DMS53 (cell line): ENCODE results near the gene ACAN.

Source experiments
- DNase-seq: peaks from one replicate; lab custom pipeline; 2025; lab: John Stamatoyannopoulos, UW

The ACAN gene

DNA sequence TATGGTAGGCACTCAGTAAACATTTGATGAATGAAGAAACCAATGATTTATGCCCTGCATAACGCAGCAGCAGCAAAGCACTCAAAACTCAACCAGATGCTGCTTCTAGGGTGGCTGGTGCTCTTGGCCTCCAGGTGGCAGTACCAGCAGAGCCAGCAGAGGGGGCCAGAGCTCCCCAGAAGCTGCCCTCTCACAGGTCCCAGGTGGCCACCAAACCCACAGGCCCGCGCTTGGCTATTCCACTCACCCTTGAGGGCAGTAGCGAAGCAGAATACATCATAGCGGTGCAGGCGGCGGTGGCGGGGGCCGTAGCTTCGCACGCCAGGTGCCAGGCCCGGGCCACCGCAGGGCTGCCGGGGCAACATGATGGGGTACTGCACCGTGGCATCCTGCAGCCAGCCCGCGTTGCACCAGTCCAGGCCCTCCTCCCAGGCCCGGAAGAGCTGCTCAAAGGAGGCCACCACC lies 75.5 kb downstream of the ACAN start:
- peak; percentile 68 for DNase-seq

DNA sequence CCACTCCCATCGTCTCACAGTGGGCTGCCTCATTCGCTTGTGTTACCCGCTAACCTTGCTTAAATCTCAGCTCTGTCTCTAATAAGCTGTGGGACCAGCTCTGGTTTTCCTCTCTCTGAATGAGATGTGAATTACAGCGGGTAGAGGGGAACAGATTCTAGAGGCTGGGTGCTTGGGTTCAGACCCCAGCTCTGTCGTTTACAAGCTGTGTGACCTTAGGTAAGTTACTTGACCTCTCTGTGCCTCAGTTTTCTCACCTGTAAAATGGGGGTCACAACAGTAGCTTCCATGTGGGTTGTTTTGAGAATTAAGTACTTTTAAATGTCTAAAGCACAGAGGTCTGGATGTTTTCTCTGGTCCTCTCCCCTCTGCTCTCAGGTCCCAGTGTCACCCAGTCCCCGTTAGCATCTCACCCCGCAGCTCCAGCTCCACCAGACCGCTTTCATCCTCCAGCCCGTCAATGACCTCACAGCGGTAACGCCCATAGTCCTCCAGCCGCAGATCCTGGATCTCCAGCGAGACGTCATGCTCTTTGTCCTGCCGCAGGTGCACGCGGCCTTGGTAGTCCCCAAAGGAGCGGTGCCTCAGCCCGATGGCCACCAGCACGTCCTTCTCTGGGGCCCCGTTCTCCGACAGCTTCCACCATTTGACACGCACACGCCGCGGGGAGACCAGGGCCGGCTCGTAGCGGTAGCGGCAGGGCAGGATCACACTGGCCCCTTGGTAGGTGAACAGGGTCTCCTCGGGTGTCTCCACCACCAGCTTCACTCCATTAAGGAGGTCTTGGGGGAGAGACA lies 77.9 kb downstream of the ACAN start:
- peak; percentile 3 for DNase-seq

DNA sequence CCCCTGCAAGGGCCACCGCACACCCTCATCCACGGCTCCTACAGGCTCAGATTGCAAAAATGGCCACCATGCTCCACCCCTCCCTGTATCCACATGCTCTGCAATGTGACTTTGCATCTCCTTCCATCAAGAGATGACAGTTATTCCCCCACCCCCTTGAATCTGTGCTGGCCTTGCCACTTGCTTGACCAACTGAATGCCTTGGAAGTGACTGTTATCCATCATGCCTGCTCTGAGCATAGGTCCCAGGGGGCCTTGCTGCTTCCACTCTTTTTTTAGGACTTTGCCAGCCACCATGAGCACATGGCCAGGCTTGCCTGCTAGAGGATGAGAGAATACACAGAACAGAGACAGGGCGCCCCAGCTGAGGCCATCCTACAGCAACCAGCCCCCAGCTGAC lies 78.5 kb downstream of the ACAN start:
- no peak for DNase-seq

DNA sequence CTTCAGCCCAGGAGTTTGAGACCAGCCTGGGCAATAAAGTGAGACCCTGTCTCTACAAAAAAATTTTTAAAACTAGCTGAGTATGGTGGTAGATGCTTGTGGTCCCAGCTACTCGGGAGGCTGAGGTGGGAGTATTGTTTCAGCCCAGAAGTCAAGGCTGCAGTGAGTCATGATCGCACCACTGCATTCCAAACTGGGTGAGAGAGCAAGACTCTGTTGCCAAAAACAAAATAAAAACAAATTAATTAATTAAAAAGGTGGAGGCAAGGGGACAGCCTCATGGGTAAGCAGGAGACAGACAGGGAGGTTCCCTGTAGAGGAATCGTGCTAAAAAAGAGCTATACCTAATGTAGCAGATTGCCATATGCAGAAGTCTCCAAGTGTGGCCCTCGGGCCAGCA lies 79.5 kb downstream of the ACAN start:
- DNase-seq = no peak

DNA sequence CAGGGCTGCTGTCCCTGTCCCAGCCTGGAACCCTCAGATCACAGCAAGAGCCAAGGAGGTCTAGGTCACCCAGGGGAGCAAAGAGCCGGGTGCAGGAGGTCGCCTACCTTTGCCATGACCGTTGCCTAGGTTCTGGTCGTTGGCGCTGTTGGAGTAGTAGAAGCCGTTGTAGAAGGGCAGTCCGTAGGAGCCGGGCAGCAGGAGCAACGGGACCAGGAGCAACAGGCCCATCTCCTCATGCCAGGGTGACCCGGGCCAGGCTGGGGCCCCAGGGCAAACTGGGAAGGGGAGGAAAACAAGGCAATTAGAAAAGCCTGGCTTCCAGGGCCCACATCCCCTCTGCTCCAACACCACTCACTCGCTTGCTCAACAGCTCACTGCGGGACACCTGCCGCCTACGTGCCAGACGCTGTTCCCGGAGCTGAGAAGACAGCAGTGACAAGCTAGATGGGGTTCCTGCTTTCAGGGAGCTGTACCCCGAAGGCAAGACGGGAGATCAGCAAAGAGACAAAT lies 83.9 kb downstream of the ACAN start:
- no peak for DNase-seq

DNA sequence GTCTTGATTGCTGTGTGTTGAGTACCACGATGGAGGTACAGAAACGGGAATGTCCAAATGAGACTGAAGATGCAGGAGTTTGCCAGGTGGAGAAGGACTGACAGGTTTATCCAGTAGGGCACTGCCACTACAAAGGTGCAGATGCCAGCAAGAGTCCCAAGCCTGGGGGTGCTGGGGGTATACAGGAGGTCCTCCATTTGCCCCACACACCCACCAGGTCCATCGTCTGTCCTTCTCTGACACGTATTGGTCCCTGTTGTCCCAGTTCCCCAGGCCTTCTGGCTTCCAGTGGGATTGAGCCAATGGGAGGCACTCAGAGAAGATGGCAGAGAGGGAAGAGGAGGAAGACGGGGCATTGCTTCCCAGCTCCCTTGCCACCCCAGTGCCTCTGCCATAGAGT lies 85.5 kb downstream of the ACAN start:
- no peak for DNase-seq

DNA sequence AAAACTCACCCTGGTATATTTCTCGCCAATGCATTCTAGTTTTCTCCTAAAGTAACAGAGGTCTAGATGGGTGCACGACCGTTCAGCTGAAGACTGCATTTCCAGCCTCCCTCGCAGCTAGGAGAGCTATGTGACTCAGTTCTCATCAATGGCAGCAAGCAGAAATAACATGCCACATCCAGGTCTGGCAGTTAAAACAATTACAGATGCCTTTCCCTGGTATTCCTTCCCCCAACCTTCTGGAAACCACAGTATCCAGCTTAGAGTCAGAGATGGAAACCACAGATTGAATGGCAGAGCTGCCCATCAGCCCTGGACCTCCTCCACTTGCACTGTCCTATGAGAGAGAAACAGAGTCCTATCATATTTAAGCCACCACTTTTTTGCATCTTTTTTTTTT lies 87.3 kb downstream of the ACAN start:
- no peak for DNase-seq

DNA sequence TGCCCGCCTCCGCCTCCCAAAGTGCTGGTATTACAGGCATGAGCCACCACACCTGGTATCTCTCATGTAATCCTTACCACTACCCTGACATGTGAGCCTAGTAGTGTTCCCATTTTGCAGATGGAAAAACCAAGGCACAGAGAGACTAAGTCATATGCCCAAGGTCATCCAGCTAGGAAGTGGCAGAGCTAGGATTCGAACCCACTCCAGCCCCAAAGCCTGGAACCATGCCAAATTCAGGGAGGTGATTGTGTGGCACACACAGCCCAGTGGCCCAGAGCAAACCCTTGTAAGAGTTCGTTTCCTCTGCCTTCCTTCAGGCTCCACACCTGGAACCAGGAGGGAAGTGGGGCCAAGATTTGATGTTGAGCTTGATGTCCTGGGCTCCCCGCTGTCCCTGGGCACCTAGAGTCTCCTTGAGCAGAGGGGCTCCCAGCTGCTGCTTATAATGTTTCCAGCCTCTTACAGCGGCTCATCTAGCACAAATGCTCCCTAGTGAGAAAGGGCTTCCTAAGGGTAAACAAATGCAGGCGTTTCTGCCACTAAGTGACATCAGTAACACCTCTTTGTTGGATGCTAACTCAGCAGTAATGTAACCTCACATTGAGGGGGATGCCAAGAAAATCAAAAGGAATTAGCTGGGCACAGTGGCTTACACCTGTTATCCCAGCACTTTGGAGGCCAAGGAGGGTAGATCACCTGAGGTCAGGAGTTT lies 88.5 kb downstream of the ACAN start:
- DNase-seq = no peak

DNA sequence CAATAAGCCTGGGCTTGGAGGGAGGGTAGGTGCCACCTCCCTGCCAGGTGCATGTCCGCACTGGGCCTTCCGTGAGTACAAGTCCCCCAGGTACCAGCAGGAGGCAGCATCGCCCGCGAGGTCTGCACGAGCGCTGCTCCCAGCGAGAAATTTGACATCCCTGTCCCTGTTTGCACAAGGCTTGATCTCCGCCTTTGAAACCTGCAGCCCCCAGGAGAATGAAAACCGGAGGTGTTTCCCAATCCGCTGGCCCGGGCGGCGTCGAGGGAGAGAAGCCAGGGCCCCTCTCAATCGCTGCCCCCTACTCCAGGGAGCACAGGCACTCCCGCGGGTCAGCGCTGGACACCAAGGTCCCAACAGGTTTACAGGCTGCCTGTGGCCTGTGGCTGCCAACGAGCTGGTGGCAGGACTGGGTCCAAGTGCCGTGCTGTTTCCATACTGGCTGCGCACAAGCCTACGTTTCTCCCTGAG lies 91.1 kb downstream of the ACAN start:
- peak; percentile 46 for DNase-seq

DNA sequence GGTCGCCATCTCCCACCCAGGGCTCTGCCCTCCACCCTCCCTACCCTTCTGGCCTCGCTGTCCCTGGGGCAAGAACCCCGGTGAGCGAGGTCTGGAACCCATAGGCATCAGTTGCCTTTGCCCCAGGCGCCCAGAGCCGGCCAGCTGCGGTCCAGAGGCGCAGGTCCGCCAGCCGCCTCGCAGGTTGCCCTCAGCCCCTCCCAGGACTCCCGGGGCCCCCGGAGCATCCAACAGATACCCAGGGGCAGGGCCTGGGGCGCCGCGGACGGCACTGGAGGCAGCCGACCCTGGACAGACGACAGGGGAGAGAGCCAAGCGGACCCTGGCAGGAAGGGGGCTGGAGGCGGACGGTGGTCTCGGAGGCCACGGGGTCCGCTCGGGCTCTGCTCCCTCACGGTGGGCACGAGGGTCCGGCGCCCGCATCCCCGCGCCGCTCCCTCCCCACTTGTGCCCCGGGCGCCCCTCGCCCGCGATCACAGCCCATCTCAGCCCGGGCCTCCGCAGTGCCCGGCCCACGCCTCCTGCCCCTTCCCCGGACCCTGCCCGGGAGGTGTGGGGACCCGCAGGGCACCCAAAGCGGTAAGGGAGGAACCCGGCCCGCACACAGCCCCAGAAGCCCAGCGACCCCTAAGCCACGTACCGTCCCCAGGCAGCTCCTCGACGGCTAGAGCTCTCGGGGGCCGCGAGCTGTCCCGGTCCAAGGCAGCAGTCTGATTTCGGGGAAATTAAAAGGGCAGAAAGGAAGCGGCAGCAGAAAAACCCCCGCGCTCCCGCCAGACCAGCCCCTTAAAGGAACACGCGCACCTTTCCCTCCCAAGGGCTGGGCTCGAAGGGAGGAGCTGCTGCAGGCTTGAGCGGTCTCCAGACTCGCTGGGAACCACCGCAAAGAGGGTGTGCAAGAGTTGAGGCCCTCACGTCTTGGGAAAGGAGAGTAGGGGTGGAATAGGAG lies 91.9 kb downstream of the ACAN start, which contains the start of gene HAPLN3:
Gene HAPLN3 (minus strand): TSS at position 726 of the 949 bp plus-strand sequence. CDS start 8,246 bp downstream, outside the sequence.
- DNase-seq = no peak

DNA sequence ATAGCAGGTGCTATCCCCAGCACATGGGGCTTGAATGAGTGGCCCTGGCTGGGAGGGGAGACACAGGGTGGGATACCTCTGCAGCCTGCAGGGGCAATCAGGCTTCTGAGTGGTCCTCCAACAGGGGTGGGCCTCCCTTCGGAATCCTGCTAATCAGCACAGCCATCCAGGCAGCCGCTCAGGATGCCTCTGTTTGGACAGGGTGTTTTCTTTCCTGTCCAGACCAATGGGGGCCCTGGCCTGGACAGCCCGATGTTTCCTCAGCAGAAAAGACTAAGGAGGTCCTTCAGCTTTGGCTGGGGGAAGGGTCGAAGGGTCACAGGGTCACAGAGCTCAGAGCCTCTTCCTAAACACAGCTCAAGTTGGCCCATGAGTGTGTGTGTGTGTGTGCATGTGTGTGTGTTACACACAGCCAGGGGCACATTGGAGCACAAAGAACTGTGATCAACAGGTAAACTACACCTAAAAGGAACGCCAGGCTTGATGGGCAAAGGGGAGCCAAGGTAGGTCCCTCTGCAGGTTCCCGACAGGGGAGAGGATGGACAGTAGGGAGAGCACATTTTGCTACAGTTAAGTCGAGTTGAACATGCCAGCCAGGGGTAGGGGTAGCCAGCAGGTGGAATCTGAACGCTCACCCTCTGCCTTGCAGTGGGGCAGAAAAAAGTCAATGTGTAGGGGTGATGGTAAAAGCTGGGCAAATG lies 93.2 kb downstream of the ACAN start:
- DNase-seq = no peak

DNA sequence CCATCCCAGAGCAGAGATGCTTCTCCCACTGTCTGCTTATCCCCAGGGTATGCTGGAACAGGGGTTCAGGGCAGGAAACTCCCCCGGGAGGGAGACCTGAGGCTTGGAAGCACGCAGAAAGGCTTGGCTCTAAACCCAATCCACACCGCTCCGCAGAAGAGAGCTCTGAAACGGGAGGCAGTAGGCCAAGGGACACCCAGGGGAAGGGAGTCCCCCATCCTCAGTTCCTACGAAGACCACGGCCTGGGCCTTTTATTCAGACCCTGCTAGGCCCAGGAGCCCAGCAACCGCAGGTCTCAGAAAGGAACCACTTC lies 93.9 kb downstream of the ACAN start:
- no peak for DNase-seq

DNA sequence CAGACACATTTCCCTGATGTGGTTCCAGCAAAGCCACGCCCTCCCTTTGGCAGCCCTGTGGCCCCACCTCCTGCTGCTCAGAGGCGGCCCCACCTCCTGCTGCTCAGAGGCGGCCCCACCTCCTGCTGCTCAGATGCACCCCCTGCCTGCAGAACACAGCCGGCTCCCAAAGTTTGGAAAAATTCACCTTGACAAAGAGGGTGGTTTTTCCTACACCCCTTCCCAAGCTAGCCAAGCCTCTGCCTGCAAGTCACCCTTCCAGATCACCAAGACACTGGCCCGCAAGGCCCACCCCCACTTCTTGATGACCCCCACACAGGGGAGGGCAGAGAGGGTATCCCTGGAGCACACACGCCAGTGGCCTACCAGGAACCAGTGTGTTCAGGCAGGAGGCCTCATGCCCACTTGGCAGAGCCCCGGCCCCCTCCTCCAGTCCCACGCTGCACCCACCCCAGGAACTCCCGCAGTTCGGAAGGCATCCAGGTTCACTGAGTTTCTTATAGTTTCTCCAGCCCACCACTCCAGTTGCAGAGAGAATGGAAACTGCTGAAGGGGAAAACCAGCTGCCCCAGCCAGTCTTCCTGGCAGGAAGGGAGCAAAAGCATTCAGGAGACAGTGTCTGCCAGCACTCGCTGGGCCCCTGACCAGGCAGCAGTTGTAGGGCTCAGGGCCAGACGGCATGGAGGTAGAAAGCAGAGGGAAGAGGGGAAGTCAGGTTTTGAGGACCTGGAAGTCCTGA lies 94.4 kb downstream of the ACAN start:
- peak; percentile 29 for DNase-seq

DNA sequence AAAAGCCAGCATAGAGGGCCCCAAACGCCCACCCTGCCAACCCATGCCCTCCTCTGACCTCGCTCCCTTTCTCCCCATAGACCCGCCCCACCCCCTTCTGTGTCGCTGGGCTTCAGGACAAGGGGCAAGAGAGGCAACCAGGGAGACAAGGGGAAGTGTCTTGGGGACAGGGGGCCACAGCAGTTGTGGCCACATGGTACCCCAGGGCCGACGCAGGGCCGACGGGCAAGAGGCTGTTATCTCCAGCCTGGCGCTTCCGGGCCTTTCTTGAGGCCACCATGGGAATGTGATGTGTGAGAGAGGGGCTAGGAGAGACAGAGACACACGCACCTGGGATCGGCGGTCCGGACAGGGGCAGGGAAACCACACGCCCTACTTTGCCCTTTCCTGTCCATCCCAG lies 95.5 kb downstream of the ACAN start:
- DNase-seq = no peak

DNA sequence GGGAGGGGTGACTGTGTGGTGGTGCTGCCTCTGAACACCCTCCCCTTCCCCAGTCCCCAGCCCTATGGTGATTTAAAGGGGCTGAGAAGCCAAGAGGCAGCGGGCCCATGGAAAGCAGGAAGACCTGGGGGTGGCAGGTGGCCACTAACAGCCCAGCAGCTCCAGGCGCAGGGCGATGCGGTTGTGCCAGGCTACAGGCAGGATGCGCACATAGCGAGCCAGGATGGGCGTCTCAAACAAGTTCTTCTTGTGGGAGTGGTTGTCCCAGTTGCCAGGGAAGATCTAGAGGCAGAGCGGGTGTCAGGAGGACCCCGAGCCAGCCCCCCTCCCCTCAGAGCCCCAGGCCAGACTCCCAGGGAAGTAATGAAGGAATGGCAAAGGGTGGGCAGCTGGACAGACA lies 96.0 kb downstream of the ACAN start:
- DNase-seq = no peak

DNA sequence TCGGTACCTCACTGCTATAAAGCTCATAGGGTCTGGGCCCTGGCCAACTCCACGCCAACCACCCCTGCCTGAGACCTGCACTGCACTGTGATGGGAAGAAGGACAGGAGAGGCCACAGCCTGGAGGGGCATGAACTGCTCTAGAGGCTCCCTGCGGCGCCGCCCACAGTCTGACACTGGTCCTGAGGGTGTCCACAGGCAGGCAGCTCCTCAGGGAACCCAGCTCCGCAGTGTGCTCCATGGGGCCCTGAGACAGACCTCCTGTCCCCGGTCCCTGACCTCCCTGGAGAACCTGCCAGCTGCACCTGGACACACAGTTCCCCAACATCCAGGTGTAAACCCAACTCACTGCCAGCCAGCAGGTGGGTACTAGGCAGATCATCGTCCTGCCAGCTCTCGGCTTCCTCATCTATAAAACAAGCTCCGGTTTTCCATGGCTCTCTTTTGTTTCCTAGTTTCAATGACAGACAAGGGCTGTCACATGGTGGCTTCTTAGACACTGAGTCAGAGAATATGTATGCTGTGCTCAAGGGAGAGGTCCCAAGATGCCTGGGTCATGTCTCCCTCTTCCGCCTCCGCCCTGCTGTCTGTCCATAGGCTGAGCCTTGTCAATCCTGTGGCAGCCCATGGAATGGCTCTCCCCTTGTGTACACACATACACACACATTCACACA lies 97.2 kb downstream of the ACAN start:
- peak; percentile 27 for DNase-seq

DNA sequence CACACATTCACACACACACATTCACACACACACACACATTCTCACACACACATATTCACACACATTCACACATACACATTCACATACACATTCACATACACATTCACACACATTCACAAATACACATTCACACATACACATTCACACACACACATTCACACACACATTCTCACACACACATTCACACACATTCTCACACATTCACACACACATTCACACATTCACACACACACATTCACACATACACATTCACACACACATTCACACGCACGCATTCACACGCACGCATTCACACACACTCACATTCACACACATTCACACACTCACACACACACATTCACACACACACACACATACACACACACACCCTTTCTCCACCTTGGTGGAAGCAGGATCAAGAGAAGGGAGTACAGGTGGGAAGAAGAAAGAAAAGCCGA lies 97.8 kb downstream of the ACAN start:
- DNase-seq = no peak

DNA sequence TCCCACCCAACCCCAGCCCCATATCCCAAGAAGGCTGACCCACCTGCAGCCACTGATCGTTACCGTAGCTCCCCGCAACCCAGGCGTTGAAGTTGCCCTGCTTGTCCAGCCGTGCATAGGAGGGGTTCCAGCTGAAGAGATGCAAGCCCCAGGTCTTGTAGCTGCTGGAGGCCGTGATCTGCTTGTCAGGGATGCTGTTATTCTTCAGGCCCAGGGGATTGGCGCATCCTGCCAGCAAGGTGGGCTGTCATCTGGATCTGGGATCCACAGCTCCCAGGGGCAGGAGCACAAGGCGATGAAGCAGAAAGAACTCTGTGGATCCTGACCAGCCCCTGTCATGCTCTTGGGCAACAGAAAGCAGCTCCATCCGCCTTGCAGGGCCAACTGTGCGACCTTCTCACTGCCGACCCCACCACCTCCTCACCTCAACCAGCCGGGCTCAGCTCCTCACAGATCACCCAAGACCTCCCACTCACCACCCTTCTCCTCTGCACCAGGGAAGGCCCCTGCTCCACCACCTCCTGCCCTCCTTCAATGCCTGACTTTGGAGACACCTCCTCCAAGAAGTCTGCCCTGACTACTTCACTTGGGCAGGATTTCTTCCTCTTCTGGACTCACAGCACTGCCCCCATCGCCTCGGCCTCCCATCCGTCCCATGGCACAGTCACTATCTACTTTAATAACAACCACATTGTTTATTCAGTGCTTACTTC lies 98.4 kb downstream of the ACAN start:
- DNase-seq = no peak

DNA sequence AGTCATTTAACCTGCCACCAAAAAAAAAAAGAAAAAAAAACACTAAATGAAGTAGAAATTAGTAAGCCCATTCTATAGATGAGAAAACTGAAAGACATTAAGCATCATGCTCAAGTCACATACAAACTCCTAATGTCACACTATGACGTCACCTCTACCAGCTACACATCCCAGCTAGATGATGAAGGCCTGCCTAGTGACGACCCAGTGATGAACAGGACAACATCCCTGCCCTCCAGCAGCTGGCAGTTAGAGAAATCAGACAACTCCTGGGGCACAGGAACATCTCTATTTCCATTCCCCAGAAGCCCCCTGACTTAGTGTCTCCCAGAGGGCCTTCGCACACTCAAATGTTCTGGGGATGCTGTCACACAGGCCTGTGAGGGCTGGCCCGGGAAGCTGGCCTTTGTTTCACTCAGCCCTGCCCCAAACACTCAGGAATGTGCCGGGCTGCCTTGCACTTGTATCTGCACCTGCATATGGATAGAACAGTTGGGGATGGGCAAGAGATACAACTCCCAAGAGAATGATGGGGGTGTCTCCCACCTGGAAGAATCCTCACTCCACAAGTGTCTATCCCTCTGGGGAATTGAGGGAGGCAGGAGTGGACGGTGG lies 99.1 kb downstream of the ACAN start:
- DNase-seq = no peak
